ENCODE data around the gene NALCN. TPM values are rescaled to one million over a fixed set of nuclear protein-coding genes. Genes with fewer than 3 reads are reported as not detected.

The NALCN gene
- total and polyA plus RNA-seq, 9 donors: 0.17 to 21.6 (median 1.4) TPM

DNA sequence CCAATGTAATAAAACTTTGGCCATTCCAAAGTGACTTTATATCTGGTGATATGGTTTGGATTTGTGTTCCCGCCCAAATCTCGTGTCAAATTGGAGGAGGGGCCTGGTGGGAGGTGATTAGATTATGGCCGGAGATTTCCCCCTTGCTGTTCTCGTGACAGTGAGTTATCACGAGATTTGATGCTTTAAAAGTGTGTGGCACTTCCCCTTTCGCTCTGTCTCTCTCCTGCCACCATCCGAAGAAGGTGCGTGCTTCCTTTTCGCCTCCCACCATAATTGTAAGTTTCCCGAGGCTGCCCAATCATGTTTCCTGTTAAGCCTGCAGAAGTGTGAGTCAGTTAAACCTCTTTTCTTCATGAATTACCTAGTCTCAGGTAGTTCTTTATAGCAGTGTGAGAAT is 9.3 kb upstream of the NALCN start:
- 71 to 80% (median 76%) methylated on average over 10 of the region's 10 CpGs for WGBS, 3 donors
- intact Hi-C loops (cut with DNase I): no loop called here
- no peaks in the 10 kb centered on the region for H3K4me1 ChIP-seq (ENCODE audit: insufficient read depth)
- DNase-seq: no peak
- H3K36me3 ChIP-seq: no peaks in the 10 kb centered on the region
- no peaks in the 10 kb centered on the region for H3K9me3 ChIP-seq
- no peak overlapping the region for H3K27ac ChIP-seq
- TF ChIP-seq EP300 (IDR thresholded peaks at IDR 0.05): no peak
- TF ChIP-seq POLR2A (IDR thresholded peaks at IDR 0.05): no peak
- TF ChIP-seq, protein P1, sequence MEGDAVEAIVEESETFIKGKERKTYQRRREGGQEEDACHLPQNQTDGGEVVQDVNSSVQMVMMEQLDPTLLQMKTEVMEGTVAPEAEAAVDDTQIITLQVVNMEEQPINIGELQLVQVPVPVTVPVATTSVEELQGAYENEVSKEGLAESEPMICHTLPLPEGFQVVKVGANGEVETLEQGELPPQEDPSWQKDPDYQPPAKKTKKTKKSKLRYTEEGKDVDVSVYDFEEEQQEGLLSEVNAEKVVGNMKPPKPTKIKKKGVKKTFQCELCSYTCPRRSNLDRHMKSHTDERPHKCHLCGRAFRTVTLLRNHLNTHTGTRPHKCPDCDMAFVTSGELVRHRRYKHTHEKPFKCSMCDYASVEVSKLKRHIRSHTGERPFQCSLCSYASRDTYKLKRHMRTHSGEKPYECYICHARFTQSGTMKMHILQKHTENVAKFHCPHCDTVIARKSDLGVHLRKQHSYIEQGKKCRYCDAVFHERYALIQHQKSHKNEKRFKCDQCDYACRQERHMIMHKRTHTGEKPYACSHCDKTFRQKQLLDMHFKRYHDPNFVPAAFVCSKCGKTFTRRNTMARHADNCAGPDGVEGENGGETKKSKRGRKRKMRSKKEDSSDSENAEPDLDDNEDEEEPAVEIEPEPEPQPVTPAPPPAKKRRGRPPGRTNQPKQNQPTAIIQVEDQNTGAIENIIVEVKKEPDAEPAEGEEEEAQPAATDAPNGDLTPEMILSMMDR (IDR thresholded peaks at IDR 0.05): no peak
- H3K27me3 ChIP-seq: no peaks in the 10 kb centered on the region
- H3K4me3 ChIP-seq: no peak overlapping the region

DNA sequence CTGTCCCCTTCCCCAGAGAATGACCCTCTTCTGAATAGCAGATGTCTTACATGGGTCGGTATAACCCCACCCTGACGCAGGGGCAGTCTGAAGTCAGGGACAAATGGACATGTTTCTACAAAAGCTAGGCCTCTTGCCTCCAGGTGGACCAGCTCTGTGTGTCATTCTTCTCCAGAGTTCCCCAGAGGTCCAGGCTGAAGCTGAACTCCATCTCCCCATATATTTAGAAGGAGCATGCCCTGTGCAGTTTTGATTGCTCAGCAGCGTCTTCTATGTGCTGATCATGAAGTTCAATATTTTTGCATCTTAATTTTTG is 8.8 kb upstream of the NALCN start:
- intact Hi-C loops (cut with DNase I): no loop called here
- Histone ChIP-seq H3K4me1 (ENCODE audit: insufficient read depth) (no peaks in the 10 kb centered on the region), H3K36me3 (no peaks in the 10 kb centered on the region), H3K27ac (no peak overlapping the region), H3K27me3 (no peaks in the 10 kb centered on the region), H3K9me3 (no peaks in the 10 kb centered on the region), H3K4me3 (no peak overlapping the region)
- 84 to 96% (median 85%) methylated on average over 3 of the region's 3 CpGs for WGBS, 3 donors
- TF ChIP-seq POLR2A (IDR thresholded peaks at IDR 0.05): no peak
- TF ChIP-seq EP300 (IDR thresholded peaks at IDR 0.05): no peak
- TF ChIP-seq, protein P1 (IDR thresholded peaks at IDR 0.05): no peak
- DNase-seq: no peak

DNA sequence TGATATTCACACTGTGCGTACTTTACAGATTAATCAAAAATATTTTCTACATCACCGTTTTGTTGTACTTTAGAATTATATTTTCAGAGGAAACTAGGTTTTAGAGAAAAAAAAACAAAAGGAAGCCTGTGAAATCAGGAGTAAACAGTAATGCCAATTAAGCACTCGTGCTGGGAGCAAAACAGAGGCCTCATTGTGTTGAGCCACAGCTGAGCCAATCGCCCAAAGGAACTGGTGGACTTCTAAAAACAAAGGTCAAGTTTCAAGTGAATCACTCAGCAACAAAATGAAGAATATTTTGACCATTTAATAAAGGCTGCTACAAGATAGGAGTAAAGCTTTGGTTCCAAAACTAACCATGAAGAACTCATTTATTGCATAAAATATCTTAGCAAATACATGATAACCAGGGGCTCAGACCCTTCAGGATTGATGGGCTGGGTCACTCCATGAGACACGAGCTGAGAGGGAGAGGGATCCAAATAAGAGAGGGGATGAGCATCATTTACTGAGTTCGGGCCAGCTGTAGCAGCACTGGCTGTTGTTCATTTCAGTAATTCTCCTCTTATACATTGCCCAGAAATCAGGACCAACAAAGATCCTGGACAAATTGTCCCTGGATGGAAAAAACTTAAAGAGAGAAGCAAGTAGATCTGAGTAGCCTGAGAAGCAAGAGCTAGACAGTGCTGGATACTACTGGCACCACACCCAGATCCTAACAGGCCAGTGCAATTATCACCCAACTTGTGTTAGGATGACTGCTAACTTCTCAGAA is 8.3 kb upstream of the NALCN start:
- H3K4me3 ChIP-seq: no peak overlapping the region
- no peak overlapping the region for H3K27ac ChIP-seq
- no peak for TF ChIP-seq EP300 (IDR thresholded peaks at IDR 0.05)

DNA sequence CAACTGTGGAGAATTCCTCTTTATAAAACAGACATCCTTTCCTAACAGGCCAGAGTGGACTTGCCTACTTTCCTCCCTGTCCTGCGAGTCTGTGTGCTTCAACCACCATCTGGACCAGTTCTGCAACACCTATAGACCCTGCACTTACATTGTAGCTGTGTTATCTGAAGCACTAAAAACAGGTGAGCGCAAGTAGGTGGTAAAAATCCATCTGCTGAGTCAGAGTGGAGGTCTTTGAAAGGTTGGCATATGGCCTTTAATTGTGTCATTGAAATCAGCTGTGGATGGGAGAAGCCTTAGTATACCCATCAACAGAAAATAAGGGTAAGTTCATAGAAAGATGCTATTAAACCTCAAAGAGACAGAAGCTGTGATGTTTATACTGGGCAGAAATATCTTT is 7.6 kb upstream of the NALCN start:
- 93 to 96% (median 95%) methylated on average over 2 of the region's 2 CpGs for WGBS, 3 donors
- no peak overlapping the region for H3K4me3 ChIP-seq
- TF ChIP-seq EP300 (IDR thresholded peaks at IDR 0.05) (no peak), POLR2A (IDR thresholded peaks at IDR 0.05) (no peak)
- TF ChIP-seq, protein P1 (IDR thresholded peaks at IDR 0.05): no peak
- no peaks in the 10 kb centered on the region for H3K36me3 ChIP-seq
- intact Hi-C loops (cut with DNase I): no loop called here
- H3K27me3 ChIP-seq: no peaks in the 10 kb centered on the region
- H3K9me3 ChIP-seq: no peaks in the 10 kb centered on the region
- no peak for DNase-seq
- H3K4me1 ChIP-seq (ENCODE audit: insufficient read depth): no peaks in the 10 kb centered on the region
- H3K27ac ChIP-seq: no peak overlapping the region

More for the DNA sequence above, 8.3 kb upstream of the NALCN start:
- intact Hi-C loops (cut with DNase I): no loop called here
- Histone ChIP-seq H3K36me3 (no peaks in the 10 kb centered on the region), H3K4me1 (ENCODE audit: insufficient read depth) (no peaks in the 10 kb centered on the region), H3K27me3 (no peaks in the 10 kb centered on the region), H3K9me3 (no peaks in the 10 kb centered on the region)
- no peak for DNase-seq
- WGBS, 3 donors: 37 to 42% (median 42%) methylated on average over 6 of the region's 6 CpGs

DNA sequence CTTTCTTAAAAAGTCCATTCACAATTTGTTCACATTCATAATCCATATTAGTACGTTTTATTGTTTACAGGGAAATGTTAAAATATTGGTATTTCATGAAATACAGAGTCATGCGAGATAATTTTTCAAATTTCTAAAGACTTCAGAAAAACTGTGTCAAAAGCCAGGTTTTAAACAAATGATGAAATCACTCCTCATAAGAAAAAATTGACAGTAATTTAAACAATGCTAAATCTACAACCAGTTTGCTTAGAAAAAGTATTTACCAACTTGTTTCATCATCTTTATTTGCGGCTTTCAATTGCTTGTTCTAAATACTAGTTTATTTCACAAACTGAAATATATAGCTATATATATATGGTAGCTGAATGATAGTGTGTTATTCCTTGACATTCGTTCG is 1.2 kb upstream of the NALCN start:
- intact Hi-C loops (cut with DNase I): no loop called here
- H3K36me3 ChIP-seq: no peaks in the 10 kb centered on the region
- no peak overlapping the region for H3K4me3 ChIP-seq
- H3K27me3 ChIP-seq: no peaks in the 10 kb centered on the region
- no peaks in the 10 kb centered on the region for H3K4me1 ChIP-seq (ENCODE audit: insufficient read depth)
- TF ChIP-seq EP300 (IDR thresholded peaks at IDR 0.05): no peak
- TF ChIP-seq, protein P1 (IDR thresholded peaks at IDR 0.05): no peak
- TF ChIP-seq POLR2A (IDR thresholded peaks at IDR 0.05): no peak
- WGBS, 3 donors: 83 to 91% (median 89%) methylated on average over 5 of the region's 5 CpGs
- DNase-seq: no peak
- no peak overlapping the region for H3K27ac ChIP-seq
- no peaks in the 10 kb centered on the region for H3K9me3 ChIP-seq

All from ovary (tissue), 9 donors.